Progenitor cell of endocrine pancreas (in vitro differentiated cells): ENCODE results near the gene C5AR2. TPM values are rescaled to one million over a fixed set of nuclear protein-coding genes. Genes with fewer than 3 reads are reported as not detected.
"Not testable (repeated sequence)": the region's sequence is repeated elsewhere in the genome, so short reads cannot be mapped to it uniquely, and the experiment has no call there.

Source experiments
- DNase-seq: peaks from one replicate; pipeline ENCODE4 v3.0.0; 2021; ENCODE audit warnings: low spot score; ENCODE audit not compliant: unreplicated experiment
- H3K27ac Mint-ChIP-seq: 2 replicates; pipeline ENCODE4 v1.8.0; 2021; ENCODE audit warnings: mild to moderate bottlenecking, moderate library complexity, mixed read lengths
- H3K27me3 Mint-ChIP-seq: 2 replicates; pipeline ENCODE4 v1.8.0; 2021; ENCODE audit warnings: mixed read lengths
- H3K36me3 Mint-ChIP-seq: 2 replicates; pipeline ENCODE4 v1.8.0; 2022; ENCODE audit warnings: mixed read lengths; ENCODE audit not compliant: insufficient read depth
- H3K4me1 Mint-ChIP-seq: 2 replicates; pipeline ENCODE4 v1.8.0; 2021; ENCODE audit warnings: low read depth, mixed read lengths
- H3K4me3 Mint-ChIP-seq: 2 replicates; pipeline ENCODE4 v1.8.0; 2021; ENCODE audit warnings: low read depth, mild to moderate bottlenecking, moderate library complexity, mixed read lengths
- H3K9me3 Mint-ChIP-seq: 2 replicates; pipeline ENCODE4 v1.8.0; 2021; ENCODE audit warnings: low read depth, mixed read lengths
- total RNA-seq: library from RNA; stranded (reverse); gene quantifications from 2 replicates; pipeline ENCODE4 v1.2.1, GENCODE V29; 2021
- TF ChIP-seq, protein P1 (sequence below): fragments of 200-600 bp; sonication (generic); IDR thresholded peaks from one replicate; pipeline ENCODE4 v1.5.0; 2021; ENCODE audit warnings: antibody characterized with exemption, mild to moderate bottlenecking; ENCODE audit not compliant: unreplicated experiment

The C5AR2 gene
- total RNA-seq, 1 donor from 2014 or later = not detected

DNA sequence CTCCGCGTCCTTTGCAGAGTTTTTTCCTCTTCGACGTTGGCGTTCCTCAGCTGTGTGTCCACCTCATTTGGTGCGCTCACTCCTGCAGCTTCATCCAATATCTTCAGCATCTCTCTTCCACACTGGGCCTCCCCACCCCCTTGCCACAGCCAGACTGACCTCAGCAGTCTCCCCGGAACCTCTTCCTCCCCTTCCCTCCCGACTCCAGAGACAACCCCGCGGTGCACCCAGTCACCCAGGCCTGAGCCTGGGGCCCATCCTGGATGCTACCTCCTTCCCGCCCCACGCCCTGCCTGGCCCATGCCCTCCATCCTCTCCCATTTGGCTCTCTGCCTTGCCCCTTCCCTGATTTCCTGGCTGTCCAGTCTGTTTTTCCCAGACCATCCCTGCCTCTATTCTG, 8.1 kb upstream of the C5AR2 start:
- Mint-ChIP-seq H3K4me3 (no peak overlapping the region), H3K27ac (no peak overlapping the region), H3K9me3 (no peaks in the 10 kb centered on the region), H3K4me1 (no peaks in the 10 kb centered on the region), H3K36me3 (no peaks in the 10 kb centered on the region), H3K27me3 (peaks cover 12% of the 10 kb centered on the region)
- no peak for DNase-seq
- TF ChIP-seq, protein P1, sequence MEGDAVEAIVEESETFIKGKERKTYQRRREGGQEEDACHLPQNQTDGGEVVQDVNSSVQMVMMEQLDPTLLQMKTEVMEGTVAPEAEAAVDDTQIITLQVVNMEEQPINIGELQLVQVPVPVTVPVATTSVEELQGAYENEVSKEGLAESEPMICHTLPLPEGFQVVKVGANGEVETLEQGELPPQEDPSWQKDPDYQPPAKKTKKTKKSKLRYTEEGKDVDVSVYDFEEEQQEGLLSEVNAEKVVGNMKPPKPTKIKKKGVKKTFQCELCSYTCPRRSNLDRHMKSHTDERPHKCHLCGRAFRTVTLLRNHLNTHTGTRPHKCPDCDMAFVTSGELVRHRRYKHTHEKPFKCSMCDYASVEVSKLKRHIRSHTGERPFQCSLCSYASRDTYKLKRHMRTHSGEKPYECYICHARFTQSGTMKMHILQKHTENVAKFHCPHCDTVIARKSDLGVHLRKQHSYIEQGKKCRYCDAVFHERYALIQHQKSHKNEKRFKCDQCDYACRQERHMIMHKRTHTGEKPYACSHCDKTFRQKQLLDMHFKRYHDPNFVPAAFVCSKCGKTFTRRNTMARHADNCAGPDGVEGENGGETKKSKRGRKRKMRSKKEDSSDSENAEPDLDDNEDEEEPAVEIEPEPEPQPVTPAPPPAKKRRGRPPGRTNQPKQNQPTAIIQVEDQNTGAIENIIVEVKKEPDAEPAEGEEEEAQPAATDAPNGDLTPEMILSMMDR = no peak

DNA sequence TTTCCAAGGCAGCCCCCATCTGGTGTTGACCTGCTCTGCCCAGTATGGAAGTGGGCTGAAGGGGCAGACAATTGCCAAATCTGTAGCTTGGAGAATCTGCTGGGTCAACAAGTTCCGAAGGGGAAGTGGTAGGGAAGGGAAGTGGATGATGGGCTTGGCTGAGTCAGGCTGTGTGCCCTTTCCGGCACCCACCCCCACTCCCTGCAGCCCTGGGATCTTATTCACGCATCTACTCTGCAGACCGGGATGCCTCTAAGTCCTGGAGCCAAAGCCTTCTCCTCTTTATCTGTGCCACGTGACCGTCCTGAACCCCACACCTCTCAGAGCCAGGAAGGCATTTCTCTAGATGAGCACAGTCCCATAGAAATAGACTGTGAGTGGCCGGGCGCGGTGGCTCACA, 7.5 kb upstream of the C5AR2 start:
- DNase-seq = no peak
- peaks cover 12% of the 10 kb centered on the region for H3K27me3 Mint-ChIP-seq
- no peaks in the 10 kb centered on the region for H3K36me3 Mint-ChIP-seq
- no peaks in the 10 kb centered on the region for H3K4me1 Mint-ChIP-seq
- H3K27ac Mint-ChIP-seq = no peak overlapping the region
- no peak overlapping the region for H3K4me3 Mint-ChIP-seq
- no peaks in the 10 kb centered on the region for H3K9me3 Mint-ChIP-seq
- TF ChIP-seq, protein P1 = no peak

DNA sequence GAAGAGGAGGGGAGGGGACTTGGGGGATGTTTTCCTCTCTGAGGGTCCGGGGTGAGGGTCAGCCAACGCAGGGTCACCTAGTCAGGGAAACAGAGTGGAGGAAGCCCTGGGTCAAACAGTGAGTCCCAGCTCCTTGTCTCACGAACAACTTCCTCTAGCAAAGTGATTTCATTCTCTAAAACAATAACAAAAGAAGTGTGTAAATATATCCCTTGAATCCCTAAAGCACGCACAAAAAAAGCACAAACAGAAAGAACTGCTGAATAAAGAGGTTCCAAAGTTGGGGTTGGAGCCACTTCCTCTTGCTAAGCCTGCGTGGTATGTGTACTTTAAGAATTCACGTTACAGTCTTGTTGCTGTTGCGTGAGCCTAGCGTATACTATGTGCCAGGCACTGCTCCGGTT, 1.5 kb upstream of the C5AR2 start:
- Mint-ChIP-seq H3K4me3 (no peak overlapping the region), H3K27ac (no peak overlapping the region), H3K27me3 (peaks cover 5% of the 10 kb centered on the region), H3K36me3 (no peaks in the 10 kb centered on the region), H3K9me3 (no peaks in the 10 kb centered on the region), H3K4me1 (no peaks in the 10 kb centered on the region)
- DNase-seq = no peak
- TF ChIP-seq, protein P1 = no peak

DNA sequence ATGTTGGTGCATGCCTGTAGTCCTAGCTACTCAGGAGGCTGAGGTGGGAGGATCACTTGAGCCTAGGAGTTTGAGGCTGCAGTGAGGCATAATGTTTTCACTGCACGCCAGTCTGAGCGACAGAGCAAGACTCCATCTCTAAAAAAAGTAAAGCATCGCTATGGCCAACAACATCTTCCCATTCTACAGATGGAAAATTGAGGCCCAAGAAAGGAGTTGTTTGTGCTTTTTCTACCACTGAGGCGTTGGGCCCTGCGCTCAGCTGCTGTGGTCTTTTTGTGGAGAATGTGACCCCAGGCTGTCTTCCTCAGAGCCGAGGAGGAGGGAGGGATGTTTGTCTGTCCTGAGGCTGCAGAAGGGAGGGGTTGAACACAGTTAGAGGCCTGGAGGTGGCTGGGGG, 485 bp upstream of the C5AR2 start:
- H3K9me3 Mint-ChIP-seq = no peaks in the 10 kb centered on the region
- DNase-seq = no peak
- no peak overlapping the region for H3K27ac Mint-ChIP-seq
- no peak overlapping the region for H3K4me3 Mint-ChIP-seq
- peaks cover 5% of the 10 kb centered on the region for H3K27me3 Mint-ChIP-seq
- H3K4me1 Mint-ChIP-seq = no peaks in the 10 kb centered on the region
- TF ChIP-seq, protein P1 = no peak
- H3K36me3 Mint-ChIP-seq = no peaks in the 10 kb centered on the region

DNA sequence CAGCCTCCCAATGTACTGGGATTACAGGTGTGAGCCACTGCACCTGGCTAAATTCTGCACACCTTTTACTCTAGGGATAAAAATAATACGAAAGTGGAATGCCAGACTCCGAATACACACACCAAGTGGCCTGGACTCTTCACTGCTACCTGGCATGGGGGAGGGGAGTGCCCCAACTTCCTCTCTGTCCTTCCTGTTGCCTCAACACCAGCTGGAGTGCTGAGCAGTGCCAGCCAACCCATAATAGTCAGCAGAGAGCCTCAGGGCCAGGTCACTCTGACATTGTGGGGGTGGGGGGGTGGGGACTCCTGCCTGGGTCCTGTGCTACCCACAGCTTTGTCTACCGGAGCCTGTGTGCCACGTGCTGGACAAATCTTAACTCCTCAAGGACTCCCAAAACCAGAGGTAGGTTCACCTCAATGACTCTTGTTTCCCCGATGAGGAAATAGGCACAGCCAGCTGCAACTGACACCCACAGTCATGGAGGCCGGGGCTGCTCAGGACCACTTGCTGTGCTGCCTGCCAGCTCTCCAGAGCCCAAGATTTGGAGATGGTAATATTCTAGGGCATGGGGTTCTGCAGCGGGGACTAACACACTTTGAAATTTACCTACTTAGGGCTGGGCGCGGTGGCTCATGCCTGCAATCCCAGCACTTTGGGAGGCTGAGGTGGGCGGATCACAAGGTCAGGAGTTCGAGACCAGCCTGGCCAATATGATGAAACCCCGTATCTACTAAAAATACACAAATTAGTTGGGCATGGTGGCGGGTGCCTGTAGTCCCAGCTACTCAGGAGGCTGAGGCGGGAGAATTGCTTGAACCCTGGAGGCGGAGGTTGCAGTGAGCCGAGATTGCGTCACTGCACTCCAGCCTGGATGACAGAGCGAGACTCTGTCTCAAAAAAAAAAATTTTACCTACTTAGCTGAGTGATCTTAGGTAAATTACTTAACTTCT, 5.1 kb downstream of the C5AR2 start:
- DNase-seq, H3K36me3 Mint-ChIP-seq: not testable (repeated sequence)

More for the DNA sequence above, 5.1 kb downstream of the C5AR2 start:
- not testable (repeated sequence) for H3K4me1 Mint-ChIP-seq, H3K9me3 Mint-ChIP-seq, H3K4me3 Mint-ChIP-seq, H3K27ac Mint-ChIP-seq, H3K27me3 Mint-ChIP-seq
